H1 (cell line): ENCODE data around the gene SESN1. TPM values are rescaled to one million over a fixed set of nuclear protein-coding genes. Genes with fewer than 3 reads are reported as not detected.

Experiments used
- CTCF ChIA-PET: fragments of 300-600 bp; sonication (Branson Sonifier 250); formaldehyde crosslinking; loops from one replicate; lab custom pipeline; 2021; ENCODE audit not compliant: partially characterized antibody; lab: Charles Lee
- POLR2A ChIA-PET: fragments of 300-600 bp; sonication (Branson Sonifier 250); formaldehyde crosslinking; loops from one replicate; lab custom pipeline; 2021; ENCODE audit warnings: inconsistent platforms; ENCODE audit not compliant: partially characterized antibody; lab: Charles Lee
- DNase-seq, 2 experiments: peaks; one replicate each; pipeline versions ENCODE4 v3.0.0 to v3.0.0-alpha.2; 2010 to 2022; ENCODE audit warnings: low spot score in 2 of 2, low read depth in 1 of 2, mixed read lengths in 1 of 2
- FAIRE-seq: peaks from 2 replicates; lab custom pipeline; 2011; peaks lifted over from hg19 to GRCh38; lab: Jason Lieb, UNC
- H2AFZ ChIP-seq: 2 replicates; pipeline ENCODE4 v1.8.1; 2012; ENCODE audit warnings: low read length, inconsistent platforms
- H2AK5ac ChIP-seq: 2 replicates; pipeline ENCODE4 v1.6.1; 2013; ENCODE audit warnings: low read depth, low read length
- H2BK120ac ChIP-seq: replicated peaks from 2 replicates; pipeline ENCODE3; 2013; ENCODE audit warnings: low read depth, low read length, inconsistent platforms
- H2BK12ac ChIP-seq: 2 replicates; pipeline ENCODE4 v1.6.1; 2013; ENCODE audit warnings: low read depth, low read length
- H2BK15ac ChIP-seq: 2 replicates; pipeline ENCODE4 v1.6.1; 2013; ENCODE audit warnings: low read length
- H2BK20ac ChIP-seq: 2 replicates; pipeline ENCODE4 v1.6.1; 2013; ENCODE audit warnings: low read length
- H2BK5ac ChIP-seq: 2 replicates; pipeline ENCODE4 v1.6.1; 2013; ENCODE audit warnings: low read depth, low read length
- H3K14ac ChIP-seq: 2 replicates; pipeline ENCODE4 v1.6.1; 2013; ENCODE audit warnings: inconsistent platforms; ENCODE audit not compliant: insufficient read length
- H3K18ac ChIP-seq: 2 replicates; pipeline ENCODE4 v1.6.1; 2013; ENCODE audit warnings: low read length; ENCODE audit errors: extremely low read depth
- H3K23ac ChIP-seq: 2 replicates; pipeline ENCODE4 v1.6.1; 2013; ENCODE audit warnings: inconsistent platforms; ENCODE audit not compliant: insufficient read length
- H3K23me2 ChIP-seq: 2 replicates; pipeline ENCODE4 v1.6.1; 2013; ENCODE audit warnings: low read depth, low read length
- H3K27ac ChIP-seq: 2 replicates; pipeline ENCODE4 v1.6.1; 2011; ENCODE audit warnings: low read depth, low read length, inconsistent platforms
- H3K27me3 ChIP-seq, 4 experiments: replicated peaks in 1 of 4; 1 replicate in 1 of 4; 2 replicates in 3 of 4; pipeline versions ENCODE4 v1.6.1 to v1.8.1; 2011 to 2013; ENCODE audit warnings: low read length in 3 of 4, mild to moderate bottlenecking in 3 of 4, inconsistent platforms in 2 of 4, mixed read lengths in 2 of 4, moderate library complexity in 1 of 4; ENCODE audit not compliant: control insufficient read depth in 3 of 4, insufficient read depth in 3 of 4; ENCODE audit errors: extremely low read depth in 1 of 4
- H3K36me3 ChIP-seq, 4 experiments: 2 replicates each; pipeline versions ENCODE4 v1.6.1 to v1.8.1; 2011 to 2013; ENCODE audit warnings: mild to moderate bottlenecking in 4 of 4, low read length in 3 of 4, moderate library complexity in 2 of 4, control low read depth in 1 of 4, inconsistent platforms in 1 of 4; ENCODE audit not compliant: insufficient read depth in 4 of 4, control insufficient read depth in 2 of 4
- H3K4ac ChIP-seq: replicated peaks from 2 replicates; pipeline ENCODE3; 2013; ENCODE audit warnings: low read length, low read depth, mixed read lengths, inconsistent platforms; ENCODE audit not compliant: insufficient read length
- H3K4me1 ChIP-seq, 4 experiments: replicated peaks in 1 of 4; 1 replicate in 1 of 4; 2 replicates in 3 of 4; pipeline versions ENCODE4 v1.6.1 to v1.8.1; 2011 to 2013; ENCODE audit warnings: low read length in 3 of 4, inconsistent platforms in 2 of 4, mixed read lengths in 1 of 4; ENCODE audit not compliant: insufficient read depth in 4 of 4, control insufficient read depth in 3 of 4
- H3K4me2 ChIP-seq, 2 experiments: 2 replicates each; pipeline versions ENCODE4 v1.6.1 to v1.8.1; 2011 to 2013; ENCODE audit warnings: low read depth in 2 of 2, low read length in 2 of 2, control low read depth in 1 of 2, inconsistent platforms in 1 of 2, mild to moderate bottlenecking in 1 of 2; ENCODE audit not compliant: insufficient read depth in 1 of 2
- H3K4me3 ChIP-seq, 4 experiments: fragments of 200-600, 300-600 bp in 1 of 4; sonication (generic), shearing (Covaris generic), sonication (Bioruptor Twin) in 1 of 4; 2 replicates each; pipeline versions ENCODE4 v1.5.1 to v1.8.1; 2011 to 2016; ENCODE audit warnings: low read length in 4 of 4, low read depth in 3 of 4, control low read depth in 2 of 4, inconsistent platforms in 2 of 4, mild to moderate bottlenecking in 2 of 4, mixed read lengths in 1 of 4, moderate library complexity in 1 of 4; ENCODE audit not compliant: insufficient read depth in 2 of 4; ENCODE audit errors: extremely low read depth in 1 of 4
- H3K56ac ChIP-seq: replicated peaks from 2 replicates; pipeline ENCODE3; 2013; ENCODE audit warnings: low read depth, mild to moderate bottlenecking, mixed read lengths, low read length, inconsistent platforms; ENCODE audit not compliant: insufficient read length
- H3K79me1 ChIP-seq: 2 replicates; pipeline ENCODE4 v1.6.1; 2013; ENCODE audit warnings: low read depth, low read length, control low read depth
- H3K79me2 ChIP-seq, 2 experiments: 2 replicates each; pipeline versions ENCODE4 v1.6.1 to v1.8.1; 2012 to 2013; ENCODE audit warnings: low read length in 2 of 2, mild to moderate bottlenecking in 2 of 2, inconsistent platforms in 1 of 2; ENCODE audit not compliant: insufficient read depth in 2 of 2, control insufficient read depth in 1 of 2
- H3K9ac ChIP-seq, 4 experiments: replicated peaks in 1 of 4; 1 replicate in 1 of 4; 2 replicates in 3 of 4; pipeline versions ENCODE4 v1.6.1 to v1.8.1; 2011 to 2013; ENCODE audit warnings: low read depth in 3 of 4, low read length in 3 of 4, control low read depth in 2 of 4, mild to moderate bottlenecking in 2 of 4, moderate library complexity in 2 of 4, inconsistent platforms in 1 of 4; ENCODE audit errors: extremely low read depth in 1 of 4
- H3K9me3 ChIP-seq, 2 experiments: 2 replicates each; pipeline versions ENCODE4 v1.6.1 to v1.8.1; 2012 to 2013; ENCODE audit warnings: mild to moderate bottlenecking in 2 of 2, moderate library complexity in 2 of 2, control low read depth in 1 of 2, inconsistent platforms in 1 of 2, low read depth in 1 of 2, low read length in 1 of 2, mixed read lengths in 1 of 2; ENCODE audit not compliant: insufficient read depth in 2 of 2
- H4K20me1 ChIP-seq, 2 experiments: replicated peaks in 1 of 2; 2 replicates each; pipeline versions ENCODE3 to v1.8.1; 2011 to 2013; ENCODE audit warnings: inconsistent platforms in 2 of 2, low read length in 2 of 2, mild to moderate bottlenecking in 1 of 2; ENCODE audit not compliant: insufficient read depth in 2 of 2, control insufficient read depth in 1 of 2
- H4K5ac ChIP-seq: 2 replicates; pipeline ENCODE4 v1.6.1; 2013; ENCODE audit warnings: low read length, low read depth, mixed read lengths, inconsistent platforms; ENCODE audit not compliant: insufficient read length
- H4K8ac ChIP-seq: 2 replicates; pipeline ENCODE4 v1.8.0; 2013; ENCODE audit warnings: mild to moderate bottlenecking, moderate library complexity, low read length, inconsistent platforms; ENCODE audit not compliant: insufficient read depth; ENCODE audit errors: extremely low read depth
- H4K91ac ChIP-seq: replicated peaks from 2 replicates; pipeline ENCODE3; 2013; ENCODE audit warnings: low read length, mixed read lengths, inconsistent platforms; ENCODE audit not compliant: insufficient read length
- CREB1 ChIP-seq: IDR thresholded peaks from 2 replicates; pipeline ENCODE4 v1.6.1; 2012; ENCODE audit warnings: inconsistent platforms
- HDAC6 ChIP-seq: IDR thresholded peaks from one replicate; pipeline ENCODE4 v1.7.1; 2012; ENCODE audit warnings: low read depth, mild to moderate bottlenecking, inconsistent platforms, low read length, moderate library complexity
- JUND ChIP-seq: IDR thresholded peaks from 2 replicates; pipeline ENCODE4 v1.6.1; 2011; ENCODE audit warnings: mild to moderate bottlenecking, improper control_type of control experiment, low read length
- SP4 ChIP-seq: IDR thresholded peaks from 2 replicates; pipeline ENCODE4 v1.6.1; 2012; ENCODE audit warnings: low read length, inconsistent platforms
- TAF7 ChIP-seq: optimal IDR thresholded peaks from 2 replicates; pipeline ENCODE3; 2011; ENCODE audit warnings: low read depth, mild to moderate bottlenecking, inconsistent platforms, low read length, moderate library complexity, borderline replicate concordance
- WGBS, 2 experiments: shearing (Covaris generic) in 1 of 2; methylation state at CpG; one replicate each; pipeline versions ENCODE4 v1.1.6 to v1.1.7; 2013 to 2015; ENCODE audit warnings: low lambda C conversion rate in 2 of 2, mixed read lengths in 2 of 2, inconsistent platforms in 1 of 2, low coverage in 1 of 2, missing lambda C conversion rate in 1 of 2; ENCODE audit not compliant: insufficient replicate concordance in 2 of 2, insufficient coverage in 1 of 2, insufficient read length in 1 of 2; ENCODE audit errors: extremely low coverage in 1 of 2, missing lambda C conversion rate in 1 of 2; 5-methylcytosine and 5-hydroxymethylcytosine counted together
- polyA plus RNA-seq, 7 experiments: library from polyadenylated mRNA; depleted of rRNA in 3 of 7; stranded (reverse) in 5 of 7; unstranded in 2 of 7; fragments of >200 nt in 5 of 7; fragments of 200-250 nt in 2 of 7; gene quantifications; 1 replicate in 5 of 7; 2 replicates in 1 of 7; 4 replicates in 1 of 7; pipeline versions ENCODE4 v1.2.1 to v1.2.3, GENCODE V29; 2011 to 2013; ENCODE audit warnings: missing spikeins in 2 of 7, mixed read lengths in 2 of 7
- total RNA-seq: library from RNA; stranded (reverse); fragmentation: NEBNext Ultra II Directional; extraction: Animal tissue kit (Norgen Biotek cat#: 25700); gene quantifications from 2 replicates; pipeline ENCODE4 v1.2.1, GENCODE V29; 2021

The SESN1 gene
- total and polyA plus RNA-seq, 2 of the 8 experiments (the other 6 are each of a cell fraction or from before 2014, with no cell fraction given) = 12.8 to 15.6 TPM

GRCh38 chr6:109124219-109124618 is 29.6 kb upstream of the SESN1 start:
- no peak for DNase-seq
- H3K4me3 ChIP-seq = no peak overlapping the region
- H3K9me3 ChIP-seq = no peaks in the 10 kb centered on the region
- no peak overlapping the region for H3K14ac ChIP-seq
- no peak overlapping the region for H2AFZ ChIP-seq
- H3K23ac ChIP-seq = no peak overlapping the region
- H2BK15ac ChIP-seq = no peak overlapping the region
- TF ChIP-seq CREB1 (no peak), TAF7 (no peak), SP4 (no peak), JUND (no peak), HDAC6 (no peak)
- TF ChIP-seq, all 59 proteins: peak for 0
- H4K5ac ChIP-seq = no peak overlapping the region
- H3K4me1 ChIP-seq = no peaks in the 10 kb centered on the region
- H4K20me1 ChIP-seq = no peaks in the 10 kb centered on the region
- H3K4ac ChIP-seq = no peak overlapping the region
- no peak overlapping the region for H2BK12ac ChIP-seq
- no peaks in the 10 kb centered on the region for H3K79me2 ChIP-seq
- H3K56ac ChIP-seq = no peak overlapping the region
- no peaks in the 10 kb centered on the region for H3K27me3 ChIP-seq
- CTCF ChIA-PET = interaction anchor here (0.6 kb wide), 1 partner anchor 206 kb away, joined by 3 read pairs; no protein-coding TSS in a partner anchor
- no peak overlapping the region for H3K9ac ChIP-seq
- 88% methylated on average over 2 of the region's 2 CpGs; no CpG with 5 or more reads in 1 of the 2 experiments for WGBS, 2 experiments
- no peaks in the 10 kb centered on the region for H3K79me1 ChIP-seq
- POLR2A ChIA-PET = no interaction called here
- H3K18ac ChIP-seq = no peak overlapping the region
- H2BK5ac ChIP-seq = no peak overlapping the region
- H2BK20ac ChIP-seq = no peak overlapping the region
- no peak overlapping the region for H4K91ac ChIP-seq
- H4K8ac ChIP-seq = no peak overlapping the region
- no peaks in the 10 kb centered on the region for H3K23me2 ChIP-seq
- H3K4me2 ChIP-seq = no peak overlapping the region
- no peak overlapping the region for H2AK5ac ChIP-seq
- no peak overlapping the region for H3K27ac ChIP-seq
- H3K36me3 ChIP-seq = no peaks in the 10 kb centered on the region
- no peak for FAIRE-seq
- H2BK120ac ChIP-seq = no peak overlapping the region
